H9 (cell line): ENCODE data around the gene MICAL2. TPM values are rescaled to one million over a fixed set of nuclear protein-coding genes. Genes with fewer than 3 reads are reported as not detected.

Source experiments
- DNase-seq: peaks from one replicate; pipeline ENCODE4 v3.0.0-alpha.2; 2017
- H2AFZ ChIP-seq: one replicate; pipeline ENCODE4 v1.6.1; 2013; ENCODE audit warnings: mild to moderate bottlenecking, low read length, control low read depth, moderate library complexity
- H2AK5ac ChIP-seq: 2 replicates; pipeline ENCODE4 v1.6.1; 2013; ENCODE audit warnings: low read length, control low read depth, mixed read lengths; ENCODE audit not compliant: insufficient read length
- H2BK120ac ChIP-seq: one replicate; pipeline ENCODE4 v1.6.1; 2013; ENCODE audit warnings: low read depth, mild to moderate bottlenecking, low read length, control low read depth, inconsistent platforms; ENCODE audit not compliant: poor library complexity, severe bottlenecking
- H2BK12ac ChIP-seq: 2 replicates; pipeline ENCODE4 v1.6.1; 2013; ENCODE audit warnings: low read length, control low read depth, mixed read lengths, low read depth; ENCODE audit not compliant: insufficient read length
- H2BK15ac ChIP-seq: 2 replicates; pipeline ENCODE4 v1.6.1; 2013; ENCODE audit warnings: low read depth, low read length, control low read depth
- H2BK20ac ChIP-seq: one replicate; pipeline ENCODE4 v1.6.1; 2013; ENCODE audit warnings: low read depth, mild to moderate bottlenecking, low read length, control low read depth, inconsistent platforms; ENCODE audit not compliant: poor library complexity, severe bottlenecking
- H2BK5ac ChIP-seq: 2 replicates; pipeline ENCODE4 v1.6.1; 2013; ENCODE audit warnings: low read length, control low read depth, mixed read lengths; ENCODE audit not compliant: insufficient read length
- H3K14ac ChIP-seq: 2 replicates; pipeline ENCODE4 v1.6.1; 2013; ENCODE audit warnings: low read length, control low read depth; ENCODE audit not compliant: insufficient read depth
- H3K18ac ChIP-seq: 2 replicates; pipeline ENCODE4 v1.6.1; 2013; ENCODE audit warnings: low read depth, mild to moderate bottlenecking, mixed read lengths, low read length, control low read depth; ENCODE audit not compliant: insufficient read length
- H3K23ac ChIP-seq: 2 replicates; pipeline ENCODE4 v1.6.1; 2013; ENCODE audit warnings: low read length, control low read depth, mixed read lengths, low read depth; ENCODE audit not compliant: insufficient read length
- H3K23me2 ChIP-seq: 2 replicates; pipeline ENCODE4 v1.6.1; 2013; ENCODE audit warnings: low read depth, mild to moderate bottlenecking, mixed read lengths, low read length, control low read depth; ENCODE audit not compliant: insufficient read length, poor library complexity, severe bottlenecking
- H3K27ac ChIP-seq: 2 replicates; pipeline ENCODE4 v1.5.1; 2013; ENCODE audit warnings: low read length, control low read depth, mixed read lengths, low read depth; ENCODE audit not compliant: insufficient read length
- H3K27me3 ChIP-seq: 2 replicates; pipeline ENCODE4 v1.6.1; 2013; ENCODE audit warnings: low read length, control low read depth, inconsistent platforms; ENCODE audit not compliant: insufficient read depth
- H3K4ac ChIP-seq: 2 replicates; pipeline ENCODE4 v1.6.1; 2013; ENCODE audit warnings: low read depth, mild to moderate bottlenecking, control low read depth, inconsistent platforms, low read length, moderate library complexity
- H3K4me1 ChIP-seq: 2 replicates; pipeline ENCODE4 v1.6.1; 2013; ENCODE audit warnings: low read length, control low read depth, inconsistent platforms; ENCODE audit not compliant: insufficient read depth
- H3K4me2 ChIP-seq: 2 replicates; pipeline ENCODE4 v1.6.1; 2013; ENCODE audit warnings: low read length, control low read depth, mixed read lengths; ENCODE audit not compliant: insufficient read length, insufficient read depth
- H3K56ac ChIP-seq: 2 replicates; pipeline ENCODE4 v1.6.1; 2013; ENCODE audit warnings: low read depth, mild to moderate bottlenecking, mixed read lengths, low read length, control low read depth; ENCODE audit not compliant: insufficient read length
- H3K79me1 ChIP-seq: 2 replicates; pipeline ENCODE4 v1.6.1; 2013; ENCODE audit warnings: low read depth, mild to moderate bottlenecking, moderate library complexity, low read length, control low read depth, inconsistent platforms; ENCODE audit not compliant: insufficient read depth, poor library complexity, severe bottlenecking
- H3K79me2 ChIP-seq: 2 replicates; pipeline ENCODE4 v1.6.1; 2013; ENCODE audit warnings: low read length, control low read depth, inconsistent platforms; ENCODE audit not compliant: insufficient read depth
- H3K9ac ChIP-seq: 2 replicates; pipeline ENCODE4 v1.6.1; 2013; ENCODE audit warnings: low read length, control low read depth, mixed read lengths; ENCODE audit not compliant: insufficient read length; ENCODE audit errors: extremely low read depth
- H3K9me3 ChIP-seq: one replicate; pipeline ENCODE4 v1.6.1; 2013; ENCODE audit warnings: low read depth, low read length, inconsistent platforms; ENCODE audit not compliant: control insufficient read depth
- H3T11ph ChIP-seq: one replicate; pipeline ENCODE4 v1.6.1; 2013; ENCODE audit warnings: mild to moderate bottlenecking, low read length, control low read depth, inconsistent platforms
- H4K20me1 ChIP-seq: one replicate; pipeline ENCODE4 v1.6.1; 2013; ENCODE audit not compliant: control insufficient read depth, insufficient read length, insufficient read depth
- H4K5ac ChIP-seq: 2 replicates; pipeline ENCODE4 v1.6.1; 2013; ENCODE audit warnings: low read depth, mild to moderate bottlenecking, mixed read lengths, low read length, control low read depth; ENCODE audit not compliant: insufficient read length
- H4K8ac ChIP-seq: replicated peaks from 2 replicates; pipeline ENCODE4 v1.6.1; 2013; ENCODE audit warnings: low read length, control low read depth, mixed read lengths, low read depth; ENCODE audit not compliant: insufficient read length
- H4K91ac ChIP-seq: 2 replicates; pipeline ENCODE4 v1.6.1; 2013; ENCODE audit warnings: low read depth, mild to moderate bottlenecking, moderate library complexity, mixed read lengths, low read length, control low read depth; ENCODE audit not compliant: insufficient read length
- H3K27ac Mint-ChIP-seq, 3 experiments: 2 replicates in 2 of 3; 3 replicates in 1 of 3; pipeline ENCODE4 v1.8.0; 2020 to 2021; ENCODE audit warnings: mixed read lengths in 3 of 3, mild to moderate bottlenecking in 1 of 3, moderate library complexity in 1 of 3
- H3K27me3 Mint-ChIP-seq: 2 replicates; pipeline ENCODE4 v1.8.0; 2021; ENCODE audit warnings: low read depth, mild to moderate bottlenecking, moderate library complexity, mixed read lengths
- H3K36me3 Mint-ChIP-seq, 3 experiments: 2 replicates in 2 of 3; 3 replicates in 1 of 3; pipeline ENCODE4 v1.8.0; 2020 to 2021; ENCODE audit warnings: low read depth in 3 of 3, mixed read lengths in 3 of 3; ENCODE audit not compliant: insufficient read depth in 1 of 3
- H3K4me1 Mint-ChIP-seq, 2 experiments: 2 replicates each; pipeline ENCODE4 v1.8.0; 2020; ENCODE audit warnings: mixed read lengths in 2 of 2
- H3K4me3 Mint-ChIP-seq, 2 experiments: 2 replicates in 1 of 2; 3 replicates in 1 of 2; pipeline ENCODE4 v1.8.0; 2020 to 2021; ENCODE audit warnings: mild to moderate bottlenecking in 2 of 2, mixed read lengths in 2 of 2, moderate library complexity in 1 of 2
- H3K9me3 Mint-ChIP-seq, 2 experiments: 2 replicates in 1 of 2; 3 replicates in 1 of 2; pipeline ENCODE4 v1.8.0; 2020; ENCODE audit warnings: mild to moderate bottlenecking in 2 of 2, mixed read lengths in 2 of 2, moderate library complexity in 1 of 2
- CTCF ChIP-seq: fragments of 200-600 bp; sonication (generic); conservative IDR thresholded peaks from 3 replicates; pipeline ENCODE4 v1.8.0; 2021; ENCODE audit warnings: antibody characterized with exemption, mild to moderate bottlenecking
- WGBS: extraction: QIAGEN DNeasy Blood & Tissue Kit; methylation state at CpG from one replicate; pipeline ENCODE4 v1.1.7; 2013; ENCODE audit warnings: missing lambda C conversion rate, low lambda C conversion rate, mixed read lengths; ENCODE audit not compliant: insufficient read length; ENCODE audit errors: extremely low coverage; 5-methylcytosine and 5-hydroxymethylcytosine counted together
- total RNA-seq: library from RNA; stranded (reverse); gene quantifications from 2 replicates; pipeline ENCODE4 v1.2.1, GENCODE V29; 2021

MICAL2 gene
- total RNA-seq, 1 experiment from 2014 or later: 4.7 TPM

- WGBS: no CpG with 5 or more reads among the region's 12 CpGs
- Histone ChIP-seq H4K91ac (no peak overlapping the region), H2BK5ac (no peak overlapping the region), H2AK5ac (no peak overlapping the region), H3K79me1 (no peaks in the 10 kb centered on the region), H3K4me1 (no peaks in the 10 kb centered on the region; the same call in 1 of the 2 replicates), H4K8ac (no peak overlapping the region), H4K5ac (no peak overlapping the region), H2BK120ac (no peak overlapping the region), H2BK15ac (no peak overlapping the region), H3K14ac (no peak overlapping the region; the same call in 1 of the 2 replicates), H2BK12ac (no peak overlapping the region), H3K18ac (no peak overlapping the region), H3T11ph (no peak overlapping the region), H2BK20ac (no peak overlapping the region), H3K27me3 (no peaks in the 10 kb centered on the region), H3K23ac (no peak overlapping the region), H3K27ac (no peak overlapping the region), H3K4ac (no peak overlapping the region), H3K4me2 (no peak overlapping the region), H3K56ac (no peak overlapping the region), H3K23me2 (no peaks in the 10 kb centered on the region), H4K20me1 (no peaks in the 10 kb centered on the region), H3K9ac (no peak overlapping the region), H2AFZ (no peak overlapping the region), H3K79me2 (no peaks in the 10 kb centered on the region), H3K9me3 (no peaks in the 10 kb centered on the region)
- peaks cover 11 to 16% of the 10 kb centered on the region in 2 experiments for H3K4me1 Mint-ChIP-seq
- no peaks in the 10 kb centered on the region for H3K36me3 Mint-ChIP-seq
- no peak overlapping the region for H3K4me3 Mint-ChIP-seq
- H3K27ac Mint-ChIP-seq: no peak overlapping the region
- TF ChIP-seq CTCF: no peak
- H3K27me3 Mint-ChIP-seq: peaks cover 2% of the 10 kb centered on the region; the same call in 1 of the 2 replicates
- no peaks in the 10 kb centered on the region for H3K9me3 Mint-ChIP-seq
- DNase-seq: no peak
Observed at GRCh38 chr11:12139144-12139881, 28.9 kb downstream of the MICAL2 start.
